Pulmonary artery endothelial cell (primary cell): ENCODE data around the gene VAMP2. TPM values are rescaled to one million over a fixed set of nuclear protein-coding genes. Genes with fewer than 3 reads are reported as not detected.
A peak's percentile ranks its signal among the peaks of the same experiment; 100 is the strongest.

ENCODE experiments used
- DNase-seq: peaks from one replicate; pipeline ENCODE4 v3.0.0-alpha.2; 2011; ENCODE audit warnings: low read depth, low spot score
- total RNA-seq: library from RNA; depleted of rRNA; stranded (reverse); fragments of >200 nt; gene quantifications from 2 replicates; pipeline ENCODE4 v1.2.3, GENCODE V29; 2014

Gene VAMP2
- total RNA-seq, 1 donor from 2014 or later, result 4.0 TPM

DNA sequence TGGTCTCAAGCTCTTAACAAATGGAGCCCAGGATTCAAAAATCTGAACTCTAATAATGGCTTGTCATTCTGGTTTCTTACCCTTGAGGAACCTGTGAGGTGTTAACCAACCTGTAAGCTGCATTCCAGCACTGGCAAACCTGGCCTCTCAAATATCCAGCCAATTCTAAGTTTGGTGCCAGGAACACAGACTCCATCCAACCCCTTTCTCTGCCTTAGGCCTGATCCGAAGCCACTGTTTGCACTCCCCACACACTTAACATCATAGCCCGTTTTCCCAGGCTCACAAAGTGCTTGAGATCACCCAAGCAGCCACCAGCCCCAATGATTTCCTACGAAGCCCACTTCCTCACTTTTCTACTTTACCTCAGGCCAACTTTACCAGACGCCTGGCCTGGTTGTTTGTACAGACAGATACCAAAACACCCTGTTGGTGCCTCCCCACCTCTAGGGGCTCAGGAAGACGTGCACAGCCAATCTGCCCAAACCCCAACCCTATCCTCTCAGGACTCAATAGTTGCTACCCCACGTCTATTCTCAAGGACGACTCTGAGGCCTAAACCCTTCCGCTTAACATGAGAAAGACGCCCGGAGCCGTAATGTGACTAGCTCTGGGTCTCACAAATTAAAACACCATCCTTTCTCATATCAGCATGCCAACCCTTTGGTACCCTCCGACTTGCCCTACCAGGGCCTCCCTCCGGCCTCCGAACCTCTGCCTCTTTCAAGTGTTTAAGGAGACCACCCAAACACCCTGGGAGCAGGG, 7.3 kb downstream of the VAMP2 start:
- no peak for DNase-seq

DNA sequence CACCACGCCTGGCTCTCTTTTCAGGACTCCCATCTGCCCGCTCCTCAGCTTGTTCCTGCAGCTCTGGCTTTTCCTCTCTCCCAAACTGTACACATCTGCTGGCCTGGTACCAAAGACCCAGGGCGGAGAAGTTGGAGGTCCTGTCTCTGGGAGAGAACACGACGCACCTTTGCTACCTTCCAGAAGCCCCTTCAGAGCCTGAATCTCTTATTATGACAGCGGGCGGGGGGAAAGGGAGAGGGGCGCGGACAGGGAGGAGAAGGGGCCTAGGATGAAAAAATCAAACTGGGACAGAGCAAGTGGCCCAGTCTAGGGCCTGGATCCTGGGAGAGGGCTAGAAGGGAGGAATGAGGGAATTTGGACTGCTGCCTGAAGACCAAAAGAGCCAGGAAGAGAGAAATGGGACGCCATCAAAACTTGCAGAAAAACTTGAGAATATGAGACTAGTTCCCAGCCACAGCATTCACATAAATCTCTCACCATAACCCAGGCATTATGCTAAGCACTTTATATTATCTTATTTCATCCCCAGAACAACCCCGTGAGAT, 8.1 kb downstream of the VAMP2 start:
- no peak for DNase-seq

DNA sequence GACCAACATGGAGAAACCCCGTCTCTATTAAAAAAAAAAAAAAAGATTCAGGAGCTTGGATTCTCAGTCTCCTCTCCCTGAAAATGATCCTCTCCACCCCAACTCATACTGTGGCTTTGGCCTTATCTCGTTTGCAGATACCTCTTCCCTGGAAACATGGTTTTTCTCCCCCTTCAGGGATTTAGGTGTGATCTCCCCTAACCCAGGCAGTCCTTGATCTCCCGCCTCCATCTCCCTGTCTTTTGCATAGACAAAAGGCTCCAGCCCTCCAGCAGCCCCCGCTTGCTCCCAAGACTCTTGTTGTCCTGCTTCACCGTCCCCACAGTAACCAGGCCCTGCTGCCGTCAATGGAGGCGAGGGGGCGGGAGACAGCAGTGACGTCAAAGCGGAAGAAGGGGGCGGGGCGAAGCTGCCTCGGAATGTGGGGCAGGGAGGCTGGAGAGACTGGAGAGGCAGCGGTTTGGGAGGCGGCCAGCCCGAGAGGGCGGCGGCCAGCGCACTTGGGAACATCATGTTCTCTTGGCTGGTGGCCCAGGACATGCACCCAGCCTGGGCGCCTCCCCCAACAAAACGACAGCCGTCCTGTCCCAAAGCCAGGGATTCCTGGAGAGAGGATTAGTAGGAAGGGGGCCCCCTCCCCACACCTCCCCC, 8.7 kb downstream of the VAMP2 start:
- peak; percentile 93 for DNase-seq

DNA sequence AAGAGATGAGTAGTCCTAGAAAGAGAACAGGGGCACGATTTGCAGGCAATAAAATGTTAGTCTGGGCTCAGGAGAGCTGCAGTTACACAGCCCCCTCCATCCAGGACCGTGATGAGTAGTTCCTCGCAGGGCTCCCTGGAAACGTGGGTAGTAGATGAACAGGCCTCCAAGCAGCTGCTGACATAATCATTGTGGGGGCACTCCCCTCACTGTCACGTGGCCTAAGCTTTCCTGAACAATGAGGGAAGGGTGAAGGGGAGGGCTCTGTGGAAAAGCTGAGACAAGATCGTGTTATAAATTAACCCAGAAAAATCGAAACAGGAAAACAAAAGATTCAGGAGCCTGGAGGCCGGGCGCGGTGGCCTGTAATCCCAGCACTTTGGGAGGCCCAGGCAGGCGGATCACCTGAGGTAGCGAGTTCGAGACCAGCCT, 9.2 kb downstream of the VAMP2 start:
- peak; percentile 93 for DNase-seq

DNA sequence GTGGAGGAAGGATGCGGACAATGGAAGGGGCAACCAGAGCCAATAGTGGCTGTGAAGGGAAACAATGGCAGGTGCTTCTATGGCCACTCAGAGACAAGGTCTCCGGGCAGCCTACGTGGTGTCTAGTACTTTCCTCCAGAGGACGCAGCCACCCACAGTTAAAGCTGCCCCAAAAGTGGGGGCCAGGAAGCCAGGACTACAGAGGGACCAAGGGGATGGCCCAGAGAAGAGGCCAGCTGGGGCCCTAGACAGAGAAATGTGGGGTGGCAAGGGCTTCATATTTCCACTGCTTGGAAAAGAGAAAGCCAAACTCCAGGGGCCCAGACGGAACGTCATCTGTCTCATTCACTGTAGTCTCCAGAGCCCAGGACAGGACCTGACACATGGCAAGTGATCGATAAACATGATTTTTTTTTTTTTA, 9.7 kb downstream of the VAMP2 start:
- DNase-seq, result no peak

DNA sequence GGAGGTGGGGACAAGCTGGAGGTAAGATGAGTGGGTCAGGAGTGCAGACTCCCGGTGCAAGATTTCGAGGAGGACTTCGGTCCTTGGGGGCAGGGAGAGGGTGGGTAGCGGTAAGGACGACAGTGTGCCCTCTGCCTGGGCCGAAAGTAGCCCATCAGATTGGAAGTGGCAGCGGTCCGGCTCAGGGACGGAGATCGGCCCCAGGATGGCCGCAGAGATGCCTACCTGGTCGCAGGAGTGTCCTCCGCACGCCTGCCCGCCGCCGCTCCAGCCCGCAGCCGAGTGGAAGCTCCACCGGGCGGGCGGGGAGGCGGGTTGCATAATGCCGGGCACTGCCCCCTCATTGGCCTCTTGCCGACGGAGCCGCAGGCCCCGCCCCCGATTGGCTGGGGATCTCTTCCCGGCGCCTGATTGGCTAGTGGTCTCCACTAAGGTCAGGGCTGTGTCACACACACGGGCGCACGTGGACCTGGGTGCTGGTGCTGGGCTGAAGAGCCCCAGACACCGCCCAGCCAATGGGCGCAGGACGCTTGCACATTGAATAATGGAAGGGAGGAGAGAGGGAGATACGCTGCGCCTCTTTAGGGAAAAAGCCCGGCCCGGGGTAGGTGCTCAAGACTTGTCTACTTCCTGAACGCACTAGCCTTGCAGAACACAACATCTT, 10.5 kb downstream of the VAMP2 start, which contains the start of gene PER1:
Gene PER1 (minus strand): TSS at position 293 of the 664 bp plus-strand sequence. CDS start 1,698 bp downstream, outside the sequence.
- peak; percentile 74 for DNase-seq

DNA sequence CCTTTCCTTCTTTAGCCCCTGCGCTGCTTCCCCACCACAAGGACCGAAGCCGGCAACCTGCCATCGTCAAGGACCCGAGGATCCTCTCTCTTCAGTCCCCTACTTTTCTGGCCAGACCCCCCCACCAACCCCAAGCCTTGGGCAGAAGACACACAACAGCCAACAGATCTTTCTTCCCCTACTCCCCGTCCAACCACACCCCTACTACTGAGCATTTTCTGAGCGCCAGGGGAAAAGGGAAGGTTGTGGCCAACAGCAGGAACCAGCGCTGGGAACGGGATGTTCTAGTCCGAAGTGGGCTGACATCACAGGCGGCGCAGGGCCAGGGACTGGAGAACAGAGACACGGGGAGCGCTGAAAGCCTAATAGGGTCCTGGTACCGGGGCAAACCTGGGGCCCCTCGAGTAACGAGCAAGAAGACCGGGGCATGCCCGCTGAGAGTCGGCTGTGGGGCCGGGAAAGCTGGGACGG, 11.1 kb downstream of the VAMP2 start:
- DNase-seq, result no peak

DNA sequence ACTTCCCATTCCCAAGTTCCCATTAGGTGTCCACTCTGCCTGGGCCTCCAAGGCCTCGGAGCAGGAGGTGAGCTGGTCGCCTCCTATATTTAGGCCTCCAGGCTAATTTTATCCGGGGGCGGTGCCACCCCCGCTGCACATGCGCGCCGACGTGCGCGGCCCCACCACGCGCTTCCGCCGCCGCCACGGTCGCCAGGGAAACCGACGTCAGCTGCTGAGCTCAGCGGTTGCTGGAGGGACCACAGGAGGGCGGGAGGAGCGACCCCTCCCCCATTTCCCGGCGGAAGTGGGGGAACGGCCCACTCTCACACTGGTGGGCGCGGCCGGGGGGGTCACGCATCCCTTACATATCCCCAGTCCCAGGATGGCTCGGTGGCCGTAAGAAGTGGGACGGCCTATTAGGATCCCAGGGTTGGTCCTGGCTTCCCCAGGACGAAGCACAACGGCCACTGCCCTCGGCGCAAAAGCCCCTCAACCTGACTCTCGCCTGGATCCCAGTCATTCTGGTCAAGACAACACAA, 11.6 kb downstream of the VAMP2 start:
- peak; percentile 63 for DNase-seq

DNA sequence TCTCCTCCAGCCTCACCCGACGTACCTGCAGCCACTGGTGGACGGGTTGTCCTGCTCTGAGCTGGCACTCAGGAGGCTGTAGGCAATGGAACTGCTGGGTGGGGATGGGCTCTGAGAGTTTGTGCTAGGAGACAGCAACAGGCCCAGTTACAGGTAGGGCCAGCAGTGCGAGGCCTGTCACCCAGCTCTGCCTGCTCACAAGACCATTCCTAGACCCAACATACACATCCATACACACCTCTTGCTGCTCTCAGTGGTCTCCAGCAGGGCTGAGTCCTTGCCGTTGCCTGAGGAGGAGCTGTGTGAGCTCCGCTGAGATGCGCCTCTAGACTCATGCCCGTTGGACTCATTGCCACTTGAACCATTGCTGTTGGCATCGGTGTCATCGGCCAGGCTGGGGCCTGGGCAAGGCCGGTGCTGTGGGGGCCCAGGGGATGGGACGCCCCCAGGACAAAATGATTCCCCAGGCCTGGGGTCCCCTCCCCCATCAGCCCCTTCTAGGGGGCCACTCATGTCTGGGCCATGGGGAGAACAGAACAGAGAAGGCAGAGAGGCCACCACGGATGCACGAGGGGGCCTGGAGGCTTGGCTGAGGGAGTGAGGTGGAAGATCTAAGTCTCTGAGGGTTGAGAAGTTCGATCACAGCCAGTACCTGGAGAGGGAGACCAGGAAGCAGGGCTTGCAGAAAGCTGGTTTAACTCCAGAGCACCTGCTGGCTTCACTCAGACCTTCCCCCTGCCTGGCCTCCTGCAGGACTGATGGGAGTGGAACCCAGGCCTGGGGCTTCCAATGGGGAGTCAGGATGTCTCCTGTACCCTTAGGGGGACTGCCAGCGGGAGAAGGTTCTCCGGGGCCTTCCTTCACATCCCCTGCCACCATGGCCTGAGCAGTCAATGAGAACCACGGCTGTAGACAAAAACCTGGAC, 12.3 kb downstream of the VAMP2 start:
- DNase-seq, result no peak

DNA sequence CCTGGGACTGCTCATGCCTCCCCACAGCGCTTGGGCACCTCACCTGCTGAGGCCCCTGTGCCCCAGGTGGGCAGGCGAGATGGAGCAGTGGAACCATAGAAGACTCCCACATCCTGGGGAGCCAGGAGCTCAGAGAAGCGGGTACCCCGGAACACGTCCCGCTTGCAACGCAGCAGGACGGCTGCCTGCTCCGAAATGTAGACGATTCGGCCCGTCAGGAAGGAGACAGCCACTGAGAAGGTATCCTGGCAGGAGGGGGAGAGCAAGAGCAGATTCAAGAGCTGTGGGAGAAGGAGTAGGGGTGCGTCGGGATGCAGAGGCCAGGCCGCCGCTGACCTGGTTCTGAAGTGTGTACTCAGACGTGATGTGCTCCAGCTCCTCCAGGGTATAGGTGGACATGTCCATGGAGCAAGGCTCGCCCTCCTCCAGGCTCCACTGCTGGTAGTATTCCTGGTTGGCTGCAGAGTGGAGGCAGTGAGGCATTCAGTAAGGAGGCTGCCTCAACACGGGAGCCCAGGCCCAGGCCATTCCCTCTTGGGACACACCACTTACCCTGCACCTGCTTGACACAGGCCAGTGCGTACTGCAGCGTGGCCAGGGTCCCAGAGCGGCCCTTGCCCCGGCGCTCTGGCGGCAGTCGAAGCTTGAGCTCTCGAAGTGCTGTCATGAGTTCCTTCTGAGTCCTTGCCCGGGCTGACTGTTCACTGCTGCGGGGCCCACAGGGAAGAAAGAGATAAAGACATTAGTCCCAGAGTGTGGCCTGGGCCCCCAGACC, 13.1 kb downstream of the VAMP2 start:
- no peak for DNase-seq

DNA sequence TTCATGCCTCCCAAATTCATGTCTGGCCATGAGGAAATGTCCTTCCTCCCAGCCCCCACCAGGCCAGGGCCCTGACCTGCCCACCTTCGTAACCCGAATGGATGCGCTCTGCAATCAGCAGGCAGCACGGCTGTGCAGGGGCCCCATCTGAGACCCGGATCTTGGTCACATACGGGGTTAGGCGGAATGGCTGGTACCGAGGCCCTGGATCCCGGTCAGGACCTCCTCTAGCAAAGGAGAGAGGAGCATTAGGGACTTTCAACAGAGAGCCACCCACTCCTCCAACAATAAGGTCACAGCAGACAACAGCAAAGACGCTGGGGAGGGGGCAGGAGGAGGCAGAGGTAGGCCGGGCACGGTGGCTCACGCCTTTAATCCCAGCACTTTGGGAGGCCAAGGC, 14.2 kb downstream of the VAMP2 start:
- no peak for DNase-seq

DNA sequence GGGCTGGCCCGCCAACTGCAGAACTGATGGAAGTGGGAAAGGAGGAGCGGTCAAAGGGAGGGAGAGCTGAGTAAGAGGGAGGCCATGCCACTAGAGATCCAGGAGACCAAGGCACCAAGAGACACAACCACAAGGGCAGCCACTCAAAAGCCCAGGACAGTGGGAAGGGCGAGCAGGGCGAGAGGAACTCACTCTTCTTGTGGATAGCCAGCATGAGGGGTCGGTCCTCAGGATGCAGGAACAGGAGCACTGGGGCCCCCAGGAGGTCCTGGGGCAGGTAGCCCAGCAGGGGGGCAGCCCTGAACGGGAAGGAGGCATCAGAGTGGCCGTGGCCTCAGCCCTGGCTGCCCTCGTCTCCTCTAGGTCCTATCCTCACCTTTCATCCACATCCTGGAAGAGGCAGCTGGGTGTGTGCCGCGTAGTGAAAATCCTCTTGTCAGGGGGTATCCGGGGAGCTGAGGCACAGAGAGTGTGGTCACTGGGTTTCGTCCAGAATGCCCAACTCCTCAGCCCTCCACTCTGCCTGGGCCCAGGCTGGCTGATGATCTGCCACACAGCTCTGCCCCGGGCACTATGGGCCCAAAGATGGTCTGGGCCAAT, 14.8 kb downstream of the VAMP2 start:
- no peak for DNase-seq

DNA sequence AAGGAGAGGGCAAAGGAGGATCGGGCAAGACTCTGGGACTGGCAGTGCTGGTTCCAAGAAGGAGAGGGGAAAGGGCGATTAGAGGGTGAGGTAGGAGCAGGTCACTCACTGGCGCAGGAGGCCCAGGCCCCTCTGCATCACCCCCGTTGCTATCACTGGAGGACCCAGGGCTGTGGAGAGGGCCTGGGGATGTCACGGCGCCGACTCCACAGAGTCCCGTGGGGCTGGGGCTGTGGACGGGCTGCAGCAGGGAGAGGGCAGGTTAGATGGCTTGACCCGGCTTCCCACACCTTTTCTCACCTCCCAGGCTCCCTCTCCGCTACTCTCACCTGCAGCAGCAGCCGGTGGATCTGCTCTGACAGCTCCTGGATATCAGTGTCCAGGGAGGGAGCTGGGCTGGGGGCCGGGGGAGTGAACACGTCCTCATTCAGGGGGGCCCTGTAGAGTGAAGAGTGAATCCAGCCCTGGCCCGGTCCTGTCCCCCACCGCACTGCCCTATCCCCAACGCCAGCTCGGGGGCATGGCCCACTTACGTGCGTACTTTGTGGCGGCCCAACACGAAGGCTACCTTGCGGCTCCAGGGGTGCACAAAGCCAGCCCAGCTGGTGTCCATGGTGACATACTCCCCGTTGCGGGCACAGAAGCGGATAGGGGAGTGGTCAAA, 15.5 kb downstream of the VAMP2 start:
- no peak for DNase-seq

DNA sequence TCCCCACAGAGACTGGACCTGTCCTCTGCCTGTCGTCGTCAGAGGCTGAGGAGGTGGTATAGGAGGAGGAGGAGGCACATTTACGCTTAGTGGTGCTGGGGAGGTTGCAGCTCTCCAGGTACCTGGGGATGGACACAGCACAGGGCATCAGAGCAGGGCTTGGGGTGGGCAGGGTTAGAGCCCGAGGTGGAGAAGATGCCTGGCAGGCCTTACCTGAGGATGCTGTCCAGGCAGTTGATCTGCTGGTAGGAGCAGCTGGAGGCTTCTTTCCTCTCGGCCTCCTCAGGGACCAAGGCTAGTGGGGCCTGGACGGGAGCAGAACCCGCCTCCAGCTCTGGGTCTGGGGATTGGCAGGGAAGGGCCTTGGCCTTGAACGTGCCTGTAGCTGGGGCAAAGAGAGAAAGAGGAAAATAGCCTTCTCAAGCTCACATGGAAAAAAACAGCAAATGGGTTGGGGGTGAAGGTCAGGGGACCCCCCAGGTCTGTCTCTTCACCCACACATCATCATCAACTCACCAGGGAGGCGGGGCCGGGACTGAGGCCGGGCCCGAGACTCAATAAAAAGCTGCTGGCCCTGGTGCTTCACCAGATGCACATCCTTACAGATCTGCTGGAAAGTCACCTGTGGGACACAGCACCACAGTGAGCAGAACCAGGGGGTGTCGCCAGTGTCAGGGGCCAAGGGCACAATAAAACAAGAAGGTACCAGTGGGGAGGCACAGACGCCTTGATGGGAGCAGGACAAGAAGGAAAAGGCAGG, 16.2 kb downstream of the VAMP2 start:
- DNase-seq, result no peak

DNA sequence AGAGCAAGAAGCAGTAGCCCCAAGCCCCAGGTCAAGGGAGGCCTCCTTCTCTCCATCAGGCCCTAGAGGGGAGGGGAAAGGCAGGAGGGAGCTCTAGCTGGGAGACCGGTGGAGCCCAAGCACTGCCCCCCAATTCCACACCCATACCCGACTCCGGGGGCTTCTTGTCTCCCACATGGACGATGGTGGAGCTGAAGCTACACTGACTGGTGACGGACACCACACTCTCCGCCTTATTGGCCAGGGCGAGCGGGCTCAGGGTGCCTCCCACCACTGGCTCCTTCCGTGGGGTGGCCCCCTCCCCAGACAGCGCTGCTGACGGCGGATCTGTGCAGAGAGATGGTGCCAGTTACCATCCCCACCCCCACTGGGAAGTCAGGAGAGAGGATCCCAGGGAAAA, 16.9 kb downstream of the VAMP2 start:
- DNase-seq, result no peak

DNA sequence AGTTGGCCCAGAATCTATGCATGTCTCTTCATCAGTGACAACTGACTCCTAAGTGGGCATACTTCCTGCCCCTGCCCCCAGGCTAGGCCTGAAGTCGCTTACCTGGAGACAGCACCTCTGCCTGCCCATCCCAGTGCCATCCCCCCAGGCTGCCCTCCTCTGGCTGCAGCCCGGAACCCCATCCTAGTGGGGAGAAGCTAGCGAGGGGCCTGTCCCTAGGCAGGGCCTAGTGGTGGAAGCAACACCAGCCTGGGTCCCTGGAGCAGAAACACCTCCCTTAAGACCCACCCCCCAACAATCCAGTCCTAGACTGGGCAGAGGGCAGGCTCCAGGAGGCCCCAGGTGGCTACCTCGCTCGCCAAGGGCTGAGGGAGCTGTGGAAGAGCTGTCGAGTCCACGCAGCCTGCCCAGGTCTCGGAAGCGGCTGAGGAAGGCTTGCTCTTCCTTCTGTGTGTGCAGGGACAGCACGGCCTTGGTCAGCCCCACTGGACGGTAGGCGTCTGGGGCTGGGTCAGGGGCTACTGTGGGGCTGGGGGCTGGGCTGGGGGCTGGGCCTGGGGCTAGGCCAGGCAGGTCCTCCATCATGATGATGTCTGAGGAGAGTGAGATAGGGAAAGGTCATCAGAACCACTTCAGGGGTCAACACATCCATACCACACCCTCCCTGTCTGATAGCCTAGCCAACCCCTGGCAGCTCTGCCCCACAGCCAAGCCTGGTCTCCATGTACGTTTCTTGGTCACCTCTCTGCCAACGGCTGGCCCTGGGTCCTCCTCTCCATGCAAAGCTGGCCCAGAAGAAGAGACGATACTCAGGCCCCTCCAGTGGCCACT, 18.1 kb downstream of the VAMP2 start:
- DNase-seq, result no peak
